ENCODE results near the gene RAB5B.

DNA sequence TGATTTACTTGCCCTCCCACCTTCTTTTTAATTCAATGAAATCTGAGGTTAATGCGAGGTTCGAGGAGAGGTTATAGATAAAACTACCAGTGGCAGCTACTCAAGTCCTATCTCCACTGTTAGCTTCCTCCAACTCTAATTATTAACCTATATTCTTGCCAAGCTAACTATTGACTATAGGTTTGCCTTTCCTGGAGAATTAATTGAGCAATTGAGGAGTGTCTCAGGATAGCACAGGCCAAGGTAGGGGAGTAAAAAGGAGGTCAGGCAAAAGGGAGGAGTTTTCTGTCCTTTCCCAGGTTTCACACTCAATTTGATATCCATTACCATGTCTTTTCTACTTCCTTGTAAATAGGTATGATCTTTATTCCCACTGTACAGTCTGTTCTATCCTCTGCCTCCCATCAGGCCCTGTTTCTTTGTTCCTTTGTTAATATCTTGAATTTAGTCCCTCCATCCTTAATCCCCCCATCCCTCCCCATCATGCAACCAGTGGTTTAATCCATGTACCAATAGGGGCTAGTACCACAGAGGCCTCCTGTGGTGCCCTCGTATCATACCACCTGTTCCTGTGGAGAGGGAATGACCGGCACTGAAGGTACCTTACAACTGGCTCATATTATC lies 19.5 kb downstream of the RAB5B start:
- TF ChIP-seq POLR2AphosphoS5 (IDR thresholded peaks at IDR 0.05; ENCODE audit: borderline replicate concordance, low read depth, low read length): no peak
- TF ChIP-seq EZH2 (IDR thresholded peaks at IDR 0.05): no peak
- no peak for TF ChIP-seq FOXP2 (optimal IDR thresholded peaks at IDR 0.05; ENCODE audit: control extremely low read depth, extremely low read length, insufficient read depth)
